Measurements from ENCODE around the gene MYOG.

Gene MYOG

GRCh38 chr1:203073469-203073868 is 12.3 kb downstream of the MYOG start:
- no peak overlapping the region for H2BK5ac ChIP-seq (ENCODE audit: low read length)
- no peak overlapping the region for H4K8ac ChIP-seq (ENCODE audit: low read depth, low read length)
- H3K79me1 ChIP-seq (ENCODE audit: low read length), result no peaks in the 10 kb centered on the region
- no peak overlapping the region for H3K27ac ChIP-seq (ENCODE audit: low read depth, low read length)
- no peak overlapping the region for H3K56ac ChIP-seq (ENCODE audit: low read length)
- DNase-seq, result no peak
- no peak overlapping the region for H3K4me2 ChIP-seq (ENCODE audit: low read length)
- no peak overlapping the region for H3K9ac ChIP-seq (ENCODE audit: low read length)
- no peak overlapping the region for H2AK5ac ChIP-seq (ENCODE audit: low read length)
- no peak overlapping the region for H3K18ac ChIP-seq (ENCODE audit: low read length)
- no peaks in the 10 kb centered on the region for H3K27me3 ChIP-seq (ENCODE audit: insufficient read depth, low read length, poor library complexity)
- H2BK120ac ChIP-seq (ENCODE audit: low read depth, low read length), result no peak overlapping the region
- no peaks in the 10 kb centered on the region for H3K79me2 ChIP-seq (ENCODE audit: control insufficient read depth, insufficient read depth, low read length)
- H3K4me1 ChIP-seq (ENCODE audit: control insufficient read depth, low read depth, low read length), result no peaks in the 10 kb centered on the region
- H3K4ac ChIP-seq (ENCODE audit: low read depth, low read length), result no peak overlapping the region
- H3K23ac ChIP-seq (ENCODE audit: low read length), result no peak overlapping the region
- no peak overlapping the region for H2BK15ac ChIP-seq (replicated peaks; ENCODE audit: low read depth)
- WGBS (ENCODE audit: extremely low coverage, insufficient coverage, low lambda C conversion rate), result no CpG with 5 or more reads among the region's 2 CpGs
- H4K5ac ChIP-seq (ENCODE audit: low read length), result no peak overlapping the region
- H3K36me3 ChIP-seq (ENCODE audit: control insufficient read depth, insufficient read depth, low read length), result no peaks in the 10 kb centered on the region
- H3K4me3 ChIP-seq (ENCODE audit: low read length), result no peak overlapping the region

- H4K5ac ChIP-seq (ENCODE audit: low read length), result no peak overlapping the region
- no peaks in the 10 kb centered on the region for H3K4me1 ChIP-seq (ENCODE audit: control insufficient read depth, low read depth, low read length)
- H3K27ac ChIP-seq (ENCODE audit: low read depth, low read length), result no peak overlapping the region
- H3K9ac ChIP-seq (ENCODE audit: low read length), result no peak overlapping the region
- H2BK120ac ChIP-seq (ENCODE audit: low read depth, low read length), result no peak overlapping the region
- H3K4me3 ChIP-seq (ENCODE audit: low read length), result no peak overlapping the region
- H3K18ac ChIP-seq (ENCODE audit: low read length), result no peak overlapping the region
- no peak overlapping the region for H3K56ac ChIP-seq (ENCODE audit: low read length)
- no peaks in the 10 kb centered on the region for H3K79me2 ChIP-seq (ENCODE audit: control insufficient read depth, insufficient read depth, low read length)
- no peak overlapping the region for H3K4me2 ChIP-seq (ENCODE audit: low read length)
- no CpG with 5 or more reads among the region's 3 CpGs for WGBS (ENCODE audit: extremely low coverage, insufficient coverage, low lambda C conversion rate)
- H3K27me3 ChIP-seq (ENCODE audit: insufficient read depth, low read length, poor library complexity), result no peaks in the 10 kb centered on the region
- no peak overlapping the region for H3K4ac ChIP-seq (ENCODE audit: low read depth, low read length)
- no peak overlapping the region for H4K8ac ChIP-seq (ENCODE audit: low read depth, low read length)
- H3K23ac ChIP-seq (ENCODE audit: low read length), result no peak overlapping the region
- H2AK5ac ChIP-seq (ENCODE audit: low read length), result no peak overlapping the region
- no peak overlapping the region for H2BK15ac ChIP-seq (replicated peaks; ENCODE audit: low read depth)
- no peaks in the 10 kb centered on the region for H3K36me3 ChIP-seq (ENCODE audit: control insufficient read depth, insufficient read depth, low read length)
- no peak overlapping the region for H2BK5ac ChIP-seq (ENCODE audit: low read length)
- no peaks in the 10 kb centered on the region for H3K79me1 ChIP-seq (ENCODE audit: low read length)
- DNase-seq, result no peak
These were observed 12.9 kb downstream of the MYOG start for GRCh38 chr1:203072911-203073310.

GRCh38 chr1:203072002-203072602 is 13.7 kb downstream of the MYOG start:
- H4K8ac ChIP-seq (ENCODE audit: low read depth, low read length), result no peak overlapping the region
- WGBS (ENCODE audit: extremely low coverage, insufficient coverage, low lambda C conversion rate), result no CpG with 5 or more reads among the region's 7 CpGs
- H2BK15ac ChIP-seq (replicated peaks; ENCODE audit: low read depth), result no peak overlapping the region
- no peak overlapping the region for H3K23ac ChIP-seq (ENCODE audit: low read length)
- H3K27me3 ChIP-seq (ENCODE audit: insufficient read depth, low read length, poor library complexity), result no peaks in the 10 kb centered on the region
- no peak overlapping the region for H3K4me3 ChIP-seq (ENCODE audit: low read length)
- no peak overlapping the region for H3K27ac ChIP-seq (ENCODE audit: low read depth, low read length)
- no peaks in the 10 kb centered on the region for H3K79me2 ChIP-seq (ENCODE audit: control insufficient read depth, insufficient read depth, low read length)
- no peak overlapping the region for H2BK5ac ChIP-seq (ENCODE audit: low read length)
- H3K36me3 ChIP-seq (ENCODE audit: control insufficient read depth, insufficient read depth, low read length), result no peaks in the 10 kb centered on the region
- H3K79me1 ChIP-seq (ENCODE audit: low read length), result no peaks in the 10 kb centered on the region
- H3K4ac ChIP-seq (ENCODE audit: low read depth, low read length), result no peak overlapping the region
- H4K5ac ChIP-seq (ENCODE audit: low read length), result no peak overlapping the region
- H3K56ac ChIP-seq (ENCODE audit: low read length), result no peak overlapping the region
- H2AK5ac ChIP-seq (ENCODE audit: low read length), result no peak overlapping the region
- no peak overlapping the region for H3K4me2 ChIP-seq (ENCODE audit: low read length)
- H3K4me1 ChIP-seq (ENCODE audit: control insufficient read depth, low read depth, low read length), result no peaks in the 10 kb centered on the region
- DNase-seq, result peak; percentile 45
- H3K18ac ChIP-seq (ENCODE audit: low read length), result no peak overlapping the region
- H2BK120ac ChIP-seq (ENCODE audit: low read depth, low read length), result no peak overlapping the region
- no peak overlapping the region for H3K9ac ChIP-seq (ENCODE audit: low read length)

GRCh38 chr1:203069030-203069747 is 16.6 kb downstream of the MYOG start:
- no peak overlapping the region for H2AK5ac ChIP-seq (ENCODE audit: low read length)
- H4K8ac ChIP-seq (ENCODE audit: low read depth, low read length), result no peak overlapping the region
- no peak for DNase-seq
- H3K18ac ChIP-seq (ENCODE audit: low read length), result no peak overlapping the region
- no peak overlapping the region for H3K9ac ChIP-seq (ENCODE audit: low read length)
- no peaks in the 10 kb centered on the region for H3K79me2 ChIP-seq (ENCODE audit: control insufficient read depth, insufficient read depth, low read length)
- no peaks in the 10 kb centered on the region for H3K27me3 ChIP-seq (ENCODE audit: insufficient read depth, low read length, poor library complexity)
- H3K4ac ChIP-seq (ENCODE audit: low read depth, low read length), result no peak overlapping the region
- no peak overlapping the region for H4K5ac ChIP-seq (ENCODE audit: low read length)
- H3K4me3 ChIP-seq (ENCODE audit: low read length), result no peak overlapping the region
- no peak overlapping the region for H3K4me2 ChIP-seq (ENCODE audit: low read length)
- WGBS (ENCODE audit: extremely low coverage, insufficient coverage, low lambda C conversion rate), result no CpG with 5 or more reads among the region's 4 CpGs
- H3K56ac ChIP-seq (ENCODE audit: low read length), result no peak overlapping the region
- no peak overlapping the region for H2BK15ac ChIP-seq (replicated peaks; ENCODE audit: low read depth)
- H3K4me1 ChIP-seq (ENCODE audit: control insufficient read depth, low read depth, low read length), result no peaks in the 10 kb centered on the region
- no peaks in the 10 kb centered on the region for H3K36me3 ChIP-seq (ENCODE audit: control insufficient read depth, insufficient read depth, low read length)
- no peak overlapping the region for H3K27ac ChIP-seq (ENCODE audit: low read depth, low read length)
- H2BK5ac ChIP-seq (ENCODE audit: low read length), result no peak overlapping the region
- no peak overlapping the region for H2BK120ac ChIP-seq (ENCODE audit: low read depth, low read length)
- H3K23ac ChIP-seq (ENCODE audit: low read length), result no peak overlapping the region
- no peaks in the 10 kb centered on the region for H3K79me1 ChIP-seq (ENCODE audit: low read length)

- Histone ChIP-seq H3K36me3 (ENCODE audit: control insufficient read depth, insufficient read depth, low read length) (no peaks in the 10 kb centered on the region), H3K4me1 (ENCODE audit: control insufficient read depth, low read depth, low read length) (no peaks in the 10 kb centered on the region), H4K5ac (ENCODE audit: low read length) (no peak overlapping the region), H3K56ac (ENCODE audit: low read length) (no peak overlapping the region), H3K9ac (ENCODE audit: low read length) (no peak overlapping the region), H2BK5ac (ENCODE audit: low read length) (no peak overlapping the region), H2BK120ac (ENCODE audit: low read depth, low read length) (no peak overlapping the region), H2BK15ac (replicated peaks; ENCODE audit: low read depth) (no peak overlapping the region), H3K4me3 (ENCODE audit: low read length) (no peak overlapping the region), H3K79me2 (ENCODE audit: control insufficient read depth, insufficient read depth, low read length) (no peaks in the 10 kb centered on the region), H3K27me3 (ENCODE audit: insufficient read depth, low read length, poor library complexity) (no peaks in the 10 kb centered on the region), H3K27ac (ENCODE audit: low read depth, low read length) (no peak overlapping the region), H3K23ac (ENCODE audit: low read length) (no peak overlapping the region), H3K4me2 (ENCODE audit: low read length) (no peak overlapping the region), H3K18ac (ENCODE audit: low read length) (no peak overlapping the region), H2AK5ac (ENCODE audit: low read length) (no peak overlapping the region), H3K79me1 (ENCODE audit: low read length) (no peaks in the 10 kb centered on the region), H4K8ac (ENCODE audit: low read depth, low read length) (no peak overlapping the region), H3K4ac (ENCODE audit: low read depth, low read length) (no peak overlapping the region)
- no CpG with 5 or more reads among the region's 3 CpGs for WGBS (ENCODE audit: extremely low coverage, insufficient coverage, low lambda C conversion rate)
- no peak for DNase-seq
These were observed 18.8 kb downstream of the MYOG start for GRCh38 chr1:203066965-203067364.

- H3K4me1 ChIP-seq (ENCODE audit: control insufficient read depth, low read depth, low read length), result no peaks in the 10 kb centered on the region
- no peaks in the 10 kb centered on the region for H3K27me3 ChIP-seq (ENCODE audit: insufficient read depth, low read length, poor library complexity)
- no CpG with 5 or more reads among the region's 2 CpGs for WGBS (ENCODE audit: extremely low coverage, insufficient coverage, low lambda C conversion rate)
- H3K4ac ChIP-seq (ENCODE audit: low read depth, low read length), result no peak overlapping the region
- H2BK5ac ChIP-seq (ENCODE audit: low read length), result no peak overlapping the region
- no peaks in the 10 kb centered on the region for H3K79me1 ChIP-seq (ENCODE audit: low read length)
- H3K18ac ChIP-seq (ENCODE audit: low read length), result no peak overlapping the region
- H3K4me3 ChIP-seq (ENCODE audit: low read length), result no peak overlapping the region
- no peak overlapping the region for H4K5ac ChIP-seq (ENCODE audit: low read length)
- no peak overlapping the region for H3K9ac ChIP-seq (ENCODE audit: low read length)
- H3K56ac ChIP-seq (ENCODE audit: low read length), result no peak overlapping the region
- no peak overlapping the region for H2BK15ac ChIP-seq (replicated peaks; ENCODE audit: low read depth)
- H3K79me2 ChIP-seq (ENCODE audit: control insufficient read depth, insufficient read depth, low read length), result no peaks in the 10 kb centered on the region
- H3K23ac ChIP-seq (ENCODE audit: low read length), result no peak overlapping the region
- no peak overlapping the region for H2BK120ac ChIP-seq (ENCODE audit: low read depth, low read length)
- H3K36me3 ChIP-seq (ENCODE audit: control insufficient read depth, insufficient read depth, low read length), result no peaks in the 10 kb centered on the region
- DNase-seq, result no peak
- no peak overlapping the region for H4K8ac ChIP-seq (ENCODE audit: low read depth, low read length)
- H2AK5ac ChIP-seq (ENCODE audit: low read length), result no peak overlapping the region
- no peak overlapping the region for H3K27ac ChIP-seq (ENCODE audit: low read depth, low read length)
- H3K4me2 ChIP-seq (ENCODE audit: low read length), result no peak overlapping the region
These were observed 19.8 kb downstream of the MYOG start for GRCh38 chr1:203065986-203066385.
